Anterior cingulate cortex (tissue), 58 donors: ENCODE results near the gene PPP1R12A.

Source experiments
- DNase-seq, 58 donors: peaks; one replicate each; lab custom pipeline; 2025; lab: John Stamatoyannopoulos, UW

Gene PPP1R12A

DNA sequence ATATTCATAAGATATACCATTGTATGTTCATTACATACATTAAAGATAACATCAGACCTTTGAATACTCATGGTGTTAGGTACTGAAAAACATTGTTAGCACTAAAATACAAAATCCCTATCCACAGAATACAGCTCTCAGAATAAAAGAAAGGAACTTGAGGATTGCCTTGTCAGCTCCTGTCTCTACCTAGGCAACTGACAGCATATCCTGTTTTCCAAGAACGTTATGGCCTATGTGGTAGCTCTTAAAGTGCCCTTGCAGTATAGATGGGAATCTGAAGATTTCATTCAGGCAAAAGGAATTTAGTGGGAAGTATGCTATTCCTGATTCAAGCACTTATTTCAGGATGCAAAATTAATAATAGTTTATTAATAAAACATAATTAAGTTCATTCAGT lies 1.8 kb upstream of the PPP1R12A start:
- peak in 1 of 58 donors; percentile 1 for DNase-seq

DNA sequence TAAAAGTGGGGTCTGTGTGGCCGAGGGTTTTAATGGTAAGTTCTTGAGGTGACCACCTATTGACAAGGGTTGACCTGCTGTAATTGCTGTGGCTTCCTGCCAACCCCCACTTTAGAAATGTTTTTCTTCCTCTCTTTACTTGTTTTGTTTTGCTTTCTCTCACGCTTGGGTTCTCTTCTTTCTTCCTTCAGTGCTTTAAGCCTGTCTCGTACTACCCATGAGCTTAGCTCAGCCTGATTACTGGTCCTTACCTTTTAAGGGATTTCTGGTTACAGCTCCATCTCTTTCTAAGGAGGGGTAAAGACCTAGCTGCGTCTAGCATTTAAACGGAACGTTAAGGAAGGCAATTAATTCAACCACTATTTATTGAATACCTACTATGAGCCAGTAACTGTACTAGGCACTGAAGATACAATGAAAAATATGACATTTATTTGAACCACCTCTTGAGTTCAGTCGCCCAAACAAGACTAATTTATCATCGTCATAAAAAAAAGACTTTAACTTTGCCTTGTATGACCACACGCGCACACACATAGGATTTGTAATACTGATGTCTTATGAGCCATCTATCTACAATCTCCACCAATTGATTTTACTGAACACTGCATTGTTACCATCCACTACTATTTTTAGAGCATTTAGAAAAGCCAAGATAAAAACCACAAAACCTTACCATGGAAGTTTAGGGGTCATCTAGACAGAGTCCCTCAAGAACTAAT lies 888 bp upstream of the PPP1R12A start:
- DNase-seq: peak in 2 of 58 donors; percentile 47 to 72

DNA sequence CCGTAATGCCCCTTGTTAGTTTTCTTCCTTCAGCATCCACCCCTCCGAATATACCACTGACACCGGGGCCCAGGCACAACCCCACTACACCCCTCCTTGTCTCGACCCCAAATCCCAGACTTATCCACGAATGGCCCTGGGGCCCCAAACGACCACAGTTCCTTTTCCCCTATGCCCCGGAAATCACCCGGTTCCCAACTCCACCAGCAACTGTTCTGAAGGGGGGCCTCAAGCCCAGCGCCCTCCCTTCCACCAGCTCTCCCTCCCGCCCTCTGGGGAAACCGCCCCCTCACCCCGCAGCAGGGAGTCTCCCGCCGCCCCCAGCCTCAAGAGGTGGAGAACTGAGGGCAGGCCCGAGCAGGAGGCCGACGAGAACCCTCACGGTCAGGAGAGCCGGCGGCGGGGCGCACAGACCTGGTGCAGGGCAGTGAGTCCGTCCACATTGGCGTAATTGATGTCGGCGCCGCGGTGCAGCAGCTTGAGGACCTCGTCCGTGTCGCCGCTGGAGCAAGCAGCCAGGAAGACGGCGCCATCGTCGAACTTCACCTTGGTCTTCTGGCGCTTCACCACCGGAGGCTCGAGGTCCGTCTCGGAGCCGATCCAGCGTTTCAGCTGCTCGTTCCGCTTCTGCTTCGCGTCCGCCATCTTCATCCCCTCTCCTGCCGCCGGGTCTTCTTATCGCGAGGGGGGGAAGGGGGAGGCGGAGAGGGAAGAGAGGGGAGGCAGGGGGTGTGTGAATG lies 446 bp downstream of the PPP1R12A start:
- peak in 45 of 58 donors; percentile 29 to 79 (median 63) for DNase-seq

DNA sequence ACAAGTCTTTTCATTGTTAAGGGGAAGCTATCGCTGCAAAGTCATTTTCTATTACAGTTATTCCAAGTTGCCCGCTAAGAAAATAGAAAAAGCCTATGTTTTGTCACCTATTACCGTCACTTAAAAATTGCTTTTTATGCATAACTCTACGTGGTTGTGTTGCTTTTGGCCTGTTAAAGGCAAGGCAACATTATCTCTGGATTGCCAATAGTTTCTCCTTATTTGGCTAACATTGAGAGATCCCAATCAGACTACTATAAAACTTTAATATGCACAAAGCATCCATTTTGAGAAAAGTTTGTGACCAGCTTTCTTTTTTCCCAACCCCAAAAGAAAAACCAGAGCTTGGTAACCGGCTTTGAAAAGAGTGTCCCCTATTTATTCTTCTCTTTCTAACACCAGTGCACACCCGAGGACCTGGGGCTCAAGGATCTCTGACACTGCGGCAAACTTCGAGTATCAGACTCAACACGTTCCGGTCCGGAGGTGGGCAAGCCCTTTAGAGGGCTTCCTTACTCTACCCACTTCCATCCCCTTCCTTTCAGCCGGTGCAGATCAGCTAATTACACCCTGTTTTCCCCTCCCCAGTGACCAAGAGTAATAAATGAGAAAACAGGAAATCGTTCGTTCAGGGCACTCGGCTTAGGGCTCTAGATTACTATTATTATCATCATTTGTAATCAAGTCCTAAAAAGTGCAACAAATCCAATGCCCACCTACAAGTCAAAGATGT lies 1.2 kb downstream of the PPP1R12A start:
- DNase-seq: peak in 8 of 58 donors; percentile 3 to 39 (median 12)

DNA sequence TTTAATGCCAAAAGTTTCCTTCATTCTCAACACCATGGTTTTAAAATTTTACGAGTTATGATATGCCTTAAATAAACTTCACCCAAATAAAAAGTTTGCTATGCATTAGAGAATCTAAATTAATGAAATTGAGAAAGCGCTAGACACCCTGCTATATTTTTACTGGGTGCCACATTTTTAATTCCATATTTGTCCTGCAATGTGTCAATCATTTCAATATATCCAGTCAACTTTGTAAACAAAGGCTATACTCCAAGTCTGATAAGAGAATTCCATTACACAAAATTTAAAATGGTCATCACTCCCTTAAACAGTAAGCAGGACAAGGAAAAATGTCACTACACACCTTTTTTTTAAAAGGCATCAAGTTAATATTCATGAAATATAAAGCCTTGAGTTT lies 1.9 kb downstream of the PPP1R12A start:
- DNase-seq: no peak

DNA sequence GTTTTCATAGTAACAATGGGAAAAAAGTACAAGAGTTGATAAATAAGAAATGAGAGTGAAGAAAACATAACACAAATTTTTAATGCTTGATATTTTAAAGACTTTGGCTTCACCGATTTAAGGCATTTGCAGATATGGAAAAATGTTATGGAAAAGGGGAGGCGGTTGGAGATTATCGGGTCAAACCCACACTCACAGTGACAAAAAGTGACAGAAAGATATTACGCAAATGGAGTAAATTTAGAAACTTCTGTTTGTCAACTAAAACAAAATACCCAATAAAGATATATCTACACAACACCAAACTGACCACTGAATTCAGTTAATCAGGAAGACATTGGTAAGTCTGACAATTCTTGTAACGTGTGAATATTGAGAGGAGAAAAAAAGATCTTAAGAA lies 2.5 kb downstream of the PPP1R12A start:
- DNase-seq: no peak

DNA sequence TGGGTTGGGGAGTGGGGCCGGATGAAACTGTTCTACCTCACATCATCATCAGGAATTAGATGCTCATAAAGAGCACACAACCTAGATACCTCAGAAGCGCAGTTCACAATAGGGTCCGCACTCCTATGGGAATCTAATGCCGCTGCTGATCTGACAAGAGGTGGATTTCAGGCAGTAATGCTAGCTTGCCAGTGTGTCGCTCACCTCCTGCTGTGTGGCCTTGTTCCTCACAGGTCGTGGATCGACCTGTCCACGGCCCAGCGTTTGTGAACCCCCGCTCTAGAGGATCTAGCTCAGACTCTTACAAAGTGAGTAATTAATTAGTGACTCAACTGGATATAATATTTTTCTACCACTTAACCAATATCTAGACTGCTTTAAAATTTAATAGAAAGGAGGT lies 5.8 kb downstream of the PPP1R12A start:
- DNase-seq: no peak

DNA sequence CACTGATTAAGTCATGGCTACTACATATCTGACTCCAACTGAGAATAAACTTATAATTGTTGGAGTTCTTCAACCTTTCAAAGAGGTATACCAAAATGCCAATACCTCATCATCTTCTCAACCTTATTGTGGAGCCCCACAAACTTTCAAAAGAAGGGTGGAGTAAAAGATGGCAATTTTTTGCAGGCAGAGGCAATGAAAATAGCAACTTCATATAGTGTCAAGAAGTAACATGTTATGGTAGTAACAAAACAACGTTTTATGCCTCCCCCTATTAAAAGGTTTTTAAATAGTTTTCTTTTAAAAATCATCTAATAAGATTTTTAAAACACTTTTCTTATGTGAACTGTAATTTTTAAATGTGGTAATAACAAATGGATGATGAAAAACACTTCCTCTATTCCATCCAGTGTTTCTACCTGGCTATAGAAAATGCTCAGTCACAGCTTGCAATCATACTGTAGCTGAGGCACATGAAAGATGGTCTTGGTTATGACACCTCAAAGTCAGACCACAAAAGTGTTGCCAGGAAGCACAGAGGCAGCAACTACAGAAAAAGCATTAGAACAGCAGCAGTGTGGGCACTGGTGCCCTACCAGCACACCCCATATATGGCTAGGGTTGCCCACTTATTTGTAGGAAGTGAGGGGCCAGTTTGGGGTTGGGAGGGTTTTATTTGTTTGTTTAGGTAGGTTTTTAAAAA lies 7.0 kb downstream of the PPP1R12A start:
- DNase-seq: no peak

DNA sequence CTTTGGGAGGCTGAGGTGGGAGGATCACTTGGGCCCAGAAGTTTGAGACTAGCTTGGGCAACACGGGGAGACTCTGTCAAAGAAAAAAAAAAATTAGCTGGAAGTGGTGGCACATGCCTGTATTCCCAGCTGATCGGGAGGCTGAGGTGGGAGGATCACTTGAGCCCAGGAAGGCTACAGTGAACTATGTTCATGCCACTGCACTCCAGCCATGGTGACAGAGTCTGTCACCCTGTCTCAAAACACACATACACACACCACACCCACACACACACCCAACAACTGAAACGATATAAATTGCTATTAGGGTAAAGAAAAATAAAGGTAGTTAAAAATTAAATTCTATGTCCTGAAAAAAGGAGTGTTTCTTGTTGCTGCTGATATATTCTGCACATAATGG lies 7.9 kb downstream of the PPP1R12A start:
- no peak for DNase-seq

DNA sequence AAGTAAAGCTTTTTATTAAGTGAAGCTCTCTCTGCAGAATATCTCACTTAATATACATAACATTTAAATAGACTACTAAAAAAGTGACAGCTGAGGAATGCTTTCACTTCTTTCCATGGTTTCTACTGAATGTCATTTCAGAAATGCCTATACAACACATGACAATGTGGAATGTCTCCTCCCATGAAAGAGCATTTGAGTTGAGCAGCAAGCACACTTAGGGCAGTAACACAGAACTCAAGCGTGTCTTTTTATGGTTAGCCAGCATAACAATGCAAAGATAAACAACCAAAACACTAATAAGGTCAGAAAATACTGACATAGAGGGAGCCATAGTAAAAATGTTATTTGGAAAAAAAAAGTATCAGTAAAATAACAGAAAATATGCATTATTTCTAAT lies 9.4 kb downstream of the PPP1R12A start:
- no peak for DNase-seq

DNA sequence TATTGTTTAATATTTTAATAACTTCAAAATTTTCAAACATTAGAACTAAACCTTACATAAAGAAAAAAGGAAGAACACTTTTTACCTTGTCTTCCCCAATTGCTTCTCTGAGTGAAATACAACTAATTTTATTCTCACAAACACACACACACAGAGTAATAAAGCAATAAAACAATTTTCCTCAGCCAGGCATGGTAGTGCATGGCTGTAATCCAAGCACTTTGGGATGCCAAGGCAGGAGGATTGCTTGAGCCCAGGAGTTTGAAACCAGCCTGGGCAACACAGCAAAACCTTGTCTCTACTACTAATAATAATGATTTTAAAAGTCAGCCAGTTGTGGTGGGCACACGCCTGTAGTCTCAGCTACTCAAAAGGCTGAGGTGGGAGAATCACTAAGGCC lies 13.1 kb downstream of the PPP1R12A start:
- DNase-seq: no peak

DNA sequence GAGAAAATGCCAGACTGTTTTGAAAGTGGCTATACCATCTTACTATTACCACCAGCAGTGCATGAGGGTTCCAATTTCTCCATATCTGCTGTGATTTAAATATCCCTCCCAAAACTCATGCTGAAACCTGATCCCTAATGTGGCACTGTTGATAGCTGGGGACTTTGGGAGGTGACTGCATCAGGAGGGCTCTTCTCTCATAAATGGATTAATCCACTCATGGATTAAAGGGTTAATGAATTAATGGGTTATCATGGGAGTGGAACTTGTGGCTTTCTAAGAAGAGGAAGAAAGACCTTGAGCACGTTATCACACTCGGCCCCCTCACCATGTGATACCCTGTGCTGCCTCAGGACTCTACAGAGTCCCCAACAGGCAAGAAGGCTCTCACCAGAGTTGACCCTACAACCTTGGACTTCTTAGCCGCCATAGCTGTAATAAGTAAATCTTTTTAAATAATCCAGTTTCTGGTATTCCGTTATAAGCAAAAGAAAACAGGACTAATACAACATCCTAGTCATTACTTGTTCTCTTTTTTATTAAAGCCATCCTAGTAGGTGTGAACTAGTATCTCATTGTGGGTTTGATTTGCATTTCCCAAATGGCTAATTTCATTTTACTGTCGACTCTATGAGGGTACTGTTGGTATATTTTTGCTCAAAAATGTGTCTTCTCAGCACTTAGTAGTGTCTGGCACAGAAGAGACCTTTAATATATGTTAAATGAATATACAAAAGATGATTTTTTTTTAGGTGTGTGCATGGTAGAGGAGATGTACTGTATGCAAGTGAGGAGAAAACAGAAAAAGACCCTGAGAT lies 14.3 kb downstream of the PPP1R12A start:
- no peak for DNase-seq

DNA sequence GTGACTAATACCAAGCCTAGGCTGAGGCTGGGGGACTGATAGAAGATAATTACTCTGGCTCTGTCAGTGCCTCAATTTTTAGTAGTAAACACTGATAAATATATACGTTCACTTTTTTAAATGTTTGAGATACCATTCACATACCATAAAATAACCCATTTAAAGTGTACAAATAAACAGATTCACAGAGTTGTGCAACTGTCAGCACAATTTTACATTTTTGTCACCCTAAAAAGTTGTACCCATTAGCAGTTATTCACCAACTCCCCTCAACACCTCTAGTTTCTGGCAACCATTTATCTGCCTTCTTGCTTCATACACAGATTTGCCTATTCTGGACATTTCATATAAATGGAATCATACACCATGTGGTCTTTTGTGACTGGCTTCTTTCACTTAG lies 15.1 kb downstream of the PPP1R12A start:
- DNase-seq: no peak

DNA sequence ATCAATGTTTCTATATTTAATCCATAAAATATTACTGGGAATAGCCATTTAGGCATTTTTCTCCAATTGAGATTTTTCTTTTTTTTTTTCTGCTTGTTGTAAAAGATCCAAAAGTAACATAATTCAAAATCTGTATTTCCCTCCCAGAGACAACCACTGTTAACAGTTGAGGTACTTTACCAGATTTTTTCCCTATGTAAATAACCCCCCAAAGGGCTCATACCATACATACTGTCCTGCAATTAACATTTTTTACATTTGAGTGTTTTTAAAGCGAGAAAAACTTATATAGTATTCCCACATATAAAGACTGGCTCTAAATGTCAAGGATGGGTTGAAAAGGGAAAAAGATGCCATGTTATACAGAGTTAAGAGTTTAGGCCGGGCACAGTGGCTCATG lies 18.1 kb downstream of the PPP1R12A start:
- DNase-seq: no peak

DNA sequence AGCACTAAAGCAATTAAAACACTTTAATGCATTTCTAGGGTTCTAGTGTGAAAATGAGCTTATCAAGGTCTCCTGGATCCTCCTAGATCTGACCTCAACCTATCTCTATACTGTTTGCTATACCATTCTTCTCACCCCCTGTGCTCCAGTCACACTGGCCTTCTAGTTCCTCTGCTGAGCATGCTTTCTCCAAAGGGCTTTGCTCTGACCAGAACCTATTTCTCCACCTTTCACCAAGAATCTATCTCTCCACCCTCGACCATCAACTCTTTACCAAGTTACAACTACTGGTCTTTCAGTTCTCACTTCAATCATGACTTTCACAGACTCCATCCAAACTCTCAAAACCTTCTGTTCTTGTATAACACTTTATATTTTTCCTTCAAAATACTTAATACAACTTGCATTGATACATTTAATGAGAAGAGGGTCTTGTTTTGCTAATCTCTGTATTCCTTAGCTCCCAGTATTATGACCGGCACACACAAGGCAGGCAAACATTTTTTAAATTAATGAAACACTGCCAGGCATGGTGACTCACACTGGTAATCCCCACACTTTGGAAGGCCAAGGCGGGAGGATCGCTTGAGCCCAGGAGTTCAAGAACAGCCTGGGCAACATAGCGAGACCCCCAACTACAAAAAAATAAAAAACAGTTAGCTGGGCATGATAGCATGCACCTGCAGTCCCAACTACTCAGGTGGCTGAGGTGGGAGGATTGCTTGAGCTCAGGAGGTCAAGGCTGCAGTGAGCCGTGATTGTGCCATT lies 22.8 kb downstream of the PPP1R12A start:
- no peak for DNase-seq

DNA sequence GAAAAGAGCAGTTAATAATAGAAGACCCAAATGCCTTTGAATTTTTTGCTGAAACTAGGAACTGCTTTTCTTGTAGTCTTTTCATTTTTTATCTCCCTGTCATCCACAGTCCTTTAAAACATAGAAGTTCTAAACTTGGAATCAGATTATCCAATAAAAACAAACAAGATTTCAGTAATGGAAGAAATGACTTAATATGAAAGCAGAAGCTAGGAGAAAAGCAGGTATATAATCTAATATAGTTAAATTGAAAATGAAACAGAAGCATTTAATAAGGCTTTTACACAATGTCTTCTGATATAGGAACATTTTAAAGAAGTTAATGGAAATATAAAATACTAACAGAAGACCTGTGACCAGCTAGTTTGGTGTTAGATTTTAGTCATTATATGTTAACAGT lies 26.5 kb downstream of the PPP1R12A start:
- DNase-seq: no peak

DNA sequence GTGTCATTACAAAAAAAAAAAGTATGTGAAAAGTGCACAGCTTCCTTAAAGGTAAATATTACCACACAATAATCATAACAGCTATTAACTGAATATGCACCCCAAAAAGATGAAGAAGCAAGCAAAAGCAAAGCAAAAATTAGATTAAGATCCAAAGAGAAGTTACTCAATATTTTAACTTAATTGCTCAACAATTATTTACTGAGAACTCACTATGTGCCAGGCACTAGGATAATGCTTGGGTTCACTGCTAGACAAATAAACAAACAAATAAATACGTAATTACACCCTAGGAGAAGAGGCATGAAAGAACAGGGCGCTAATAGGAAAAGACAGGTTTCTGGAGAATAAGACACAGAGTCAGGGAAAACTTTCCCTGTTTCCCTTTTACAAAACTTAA lies 33.4 kb downstream of the PPP1R12A start:
- DNase-seq: no peak

DNA sequence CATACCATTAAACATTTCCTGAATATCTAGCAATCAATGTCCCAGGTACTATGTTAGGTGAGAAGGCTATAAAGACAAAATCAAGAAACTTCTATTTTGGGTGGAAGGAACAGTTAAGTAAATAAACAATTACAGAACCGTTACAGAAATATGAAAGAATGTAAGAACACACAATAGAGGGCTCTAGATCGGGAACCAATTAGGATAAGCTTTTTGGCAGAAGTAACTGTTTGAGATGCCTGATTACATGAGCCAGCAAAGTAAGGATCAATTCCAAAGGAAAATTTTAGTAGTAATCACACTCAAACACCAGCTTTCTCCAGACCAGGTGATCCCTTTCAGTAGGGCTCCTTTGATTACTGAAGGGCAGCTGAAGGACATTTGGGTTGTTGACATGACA lies 33.9 kb downstream of the PPP1R12A start:
- no peak for DNase-seq

DNA sequence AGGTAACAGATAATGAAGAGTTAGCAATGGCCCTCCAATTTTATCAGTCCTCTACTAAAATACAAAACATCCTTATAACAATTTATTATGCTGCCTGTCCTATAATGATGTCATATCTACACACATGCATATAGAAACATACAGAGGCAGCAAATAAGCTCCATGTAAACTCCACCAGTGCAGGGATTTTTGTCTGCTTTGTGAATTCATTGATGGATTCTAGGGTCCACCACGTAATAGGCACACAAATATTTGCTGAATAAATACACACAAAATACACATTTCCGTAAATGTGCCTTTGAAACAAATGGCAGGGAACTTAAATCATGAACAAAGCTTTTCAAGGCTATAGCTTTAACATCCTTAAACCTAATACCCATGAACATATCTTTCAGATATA lies 34.7 kb downstream of the PPP1R12A start:
- DNase-seq: no peak
